ENCODE results near the gene HOXA1.

HOXA1 gene

DNA sequence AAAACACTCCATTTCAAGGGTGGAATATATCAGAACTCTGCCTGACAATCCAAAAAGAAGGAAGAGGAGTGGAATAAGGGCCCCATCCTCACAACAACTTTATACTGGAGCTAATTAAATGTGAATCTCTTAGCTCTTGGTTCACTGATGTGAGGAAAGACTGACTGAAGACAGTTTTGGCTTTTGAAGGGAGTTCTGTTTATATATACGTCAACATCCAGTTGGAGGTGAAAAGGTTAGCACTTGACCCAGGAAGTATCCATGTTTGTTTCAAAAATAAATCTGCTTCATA lies 3.0 kb downstream of the HOXA1 start:
- no peak for DNase-seq (ENCODE audit: low spot score)

DNA sequence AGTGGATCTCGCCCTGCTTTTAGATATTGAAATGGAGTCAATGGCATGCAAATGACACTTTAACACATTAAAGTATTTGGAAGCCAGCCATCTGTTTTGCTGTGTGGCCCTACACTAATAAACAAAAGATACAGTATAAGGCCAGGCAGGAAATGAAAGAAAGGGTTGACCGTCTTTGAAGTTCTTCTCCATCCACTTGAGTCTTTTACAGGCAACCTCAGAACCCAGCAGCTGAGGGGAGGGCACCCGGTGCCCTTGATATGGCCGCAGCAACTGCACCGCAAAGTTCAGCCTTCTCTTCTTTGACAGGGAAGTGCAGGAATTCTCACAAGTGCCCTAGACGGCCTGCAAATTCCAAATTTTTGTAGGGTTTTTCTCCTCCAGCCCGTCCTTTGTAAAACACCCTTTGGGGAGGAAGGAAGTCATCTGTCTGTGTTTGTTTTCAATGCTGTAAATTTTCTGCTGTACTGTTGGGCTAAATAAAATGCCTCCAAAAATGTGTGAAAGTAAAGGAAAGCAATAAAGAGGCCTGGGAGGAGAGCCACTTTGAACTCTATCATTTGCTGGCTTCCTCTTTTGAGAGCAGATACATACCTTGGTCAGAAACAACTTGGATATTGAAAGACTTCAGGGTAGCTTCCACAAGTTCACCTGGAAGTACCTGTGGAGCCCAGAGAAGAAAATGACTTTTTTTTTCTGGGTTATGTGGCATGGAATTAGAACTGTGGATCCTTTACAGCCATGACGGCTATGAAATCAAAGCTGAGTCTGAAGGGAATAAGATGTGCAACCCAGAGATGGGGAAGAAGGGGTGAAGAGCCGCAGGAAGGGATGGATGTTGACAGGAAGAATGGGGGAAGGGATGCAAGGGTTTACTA lies 3.6 kb downstream of the HOXA1 start:
- no peak for DNase-seq (ENCODE audit: low spot score)

DNA sequence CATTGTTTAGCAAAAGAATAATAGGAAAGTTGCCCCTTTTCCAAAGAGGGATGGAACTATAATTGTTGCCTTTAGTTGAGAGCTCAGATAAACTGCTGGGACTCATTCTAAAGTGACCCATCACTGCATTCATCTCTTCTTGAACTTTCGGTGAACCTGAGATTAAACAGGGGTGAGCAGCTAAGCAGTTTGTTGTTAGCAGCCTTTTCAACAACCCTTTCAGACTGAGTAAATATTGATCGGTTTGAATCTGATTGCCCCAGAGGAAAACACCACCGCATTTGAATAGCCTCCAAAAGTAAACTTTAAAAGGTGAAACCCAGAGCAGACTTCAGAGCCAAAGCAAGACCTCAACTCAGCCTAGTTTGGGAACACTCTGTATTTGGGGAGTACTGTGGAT lies 4.7 kb downstream of the HOXA1 start:
- DNase-seq (ENCODE audit: low spot score) = no peak

DNA sequence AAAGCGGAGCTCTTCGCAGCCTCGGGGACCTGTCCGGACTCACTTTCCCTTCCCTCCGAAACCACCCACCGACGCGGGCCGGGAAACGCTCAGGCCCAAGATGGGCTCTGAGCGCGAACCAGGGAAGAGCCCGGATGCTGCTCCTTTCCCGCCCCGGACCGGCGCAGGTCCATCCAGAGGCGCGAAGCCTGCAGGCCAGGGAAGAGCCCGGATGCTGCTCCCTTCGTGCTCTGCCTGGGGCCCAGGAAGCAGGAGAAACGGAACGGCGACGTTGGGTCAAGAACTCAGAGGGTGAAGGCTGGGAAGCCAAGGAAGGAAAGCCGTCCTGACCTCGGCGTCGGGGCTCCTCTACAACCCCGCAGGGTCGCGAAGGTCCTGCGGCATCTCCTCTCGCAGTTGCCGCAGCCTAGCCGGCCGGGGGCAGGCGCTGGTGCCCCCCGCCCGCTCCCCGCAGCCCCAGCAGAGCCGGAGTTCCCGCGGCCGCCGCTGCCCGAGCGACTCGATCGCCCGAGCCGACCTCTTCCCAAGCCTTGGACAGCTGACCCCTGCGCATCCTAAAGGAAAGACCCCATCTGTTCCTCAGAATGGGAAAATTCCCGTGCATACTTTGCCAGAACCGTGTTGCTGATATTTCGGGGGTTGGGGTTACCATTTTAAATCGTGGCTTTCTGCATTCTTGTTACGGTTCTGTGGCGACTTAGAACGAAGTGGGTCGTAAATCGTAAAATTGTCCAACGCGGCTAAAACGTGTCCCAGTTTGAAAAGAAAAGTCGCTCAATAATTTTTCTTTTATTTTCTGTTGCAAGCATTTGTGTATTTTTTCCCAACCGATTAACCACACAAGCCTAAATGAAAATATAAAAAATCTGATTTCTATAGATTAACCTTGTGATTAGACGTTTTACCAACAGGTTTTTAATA lies 7.5 kb downstream of the HOXA1 start:
- no peak for DNase-seq (ENCODE audit: low spot score)

DNA sequence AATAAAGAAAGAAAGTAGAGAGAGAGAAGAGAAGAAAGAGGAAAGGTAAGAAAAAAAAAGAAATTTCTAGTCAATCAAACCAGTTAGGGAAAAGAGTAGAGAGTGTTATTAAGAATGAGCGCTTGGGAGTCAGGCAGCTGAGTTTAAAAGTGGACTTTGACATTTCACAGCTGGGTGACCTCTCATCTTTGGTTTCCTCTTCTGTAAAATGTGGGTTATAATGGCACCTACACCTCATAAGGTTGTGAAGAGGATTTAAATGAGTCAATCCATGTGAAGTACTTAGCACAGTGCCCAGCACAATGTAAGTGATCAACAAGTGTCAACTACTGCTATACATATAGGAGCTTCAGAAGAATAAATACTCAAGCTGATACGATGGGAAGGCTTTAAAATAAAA lies 12.2 kb downstream of the HOXA1 start:
- DNase-seq (ENCODE audit: low spot score) = no peak

DNA sequence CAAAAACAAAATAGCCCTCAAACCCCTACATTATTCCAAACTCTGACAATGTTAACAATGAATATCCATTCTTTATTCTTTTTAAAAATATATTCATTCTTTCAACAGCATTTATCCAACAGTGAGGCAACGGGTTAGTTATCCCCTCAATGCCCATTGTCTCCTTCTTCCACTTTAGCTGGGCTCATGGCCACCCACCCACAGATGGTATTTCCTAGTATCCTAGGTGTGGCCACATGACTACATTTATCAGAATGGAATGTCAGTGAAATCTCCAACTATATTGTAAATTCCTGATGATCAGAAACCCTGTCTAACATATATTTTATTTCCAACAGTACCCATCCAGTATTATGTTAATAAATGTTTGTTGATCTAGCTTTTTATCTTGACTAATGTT lies 13.6 kb downstream of the HOXA1 start:
- peak; percentile 43 for DNase-seq (ENCODE audit: low spot score)

DNA sequence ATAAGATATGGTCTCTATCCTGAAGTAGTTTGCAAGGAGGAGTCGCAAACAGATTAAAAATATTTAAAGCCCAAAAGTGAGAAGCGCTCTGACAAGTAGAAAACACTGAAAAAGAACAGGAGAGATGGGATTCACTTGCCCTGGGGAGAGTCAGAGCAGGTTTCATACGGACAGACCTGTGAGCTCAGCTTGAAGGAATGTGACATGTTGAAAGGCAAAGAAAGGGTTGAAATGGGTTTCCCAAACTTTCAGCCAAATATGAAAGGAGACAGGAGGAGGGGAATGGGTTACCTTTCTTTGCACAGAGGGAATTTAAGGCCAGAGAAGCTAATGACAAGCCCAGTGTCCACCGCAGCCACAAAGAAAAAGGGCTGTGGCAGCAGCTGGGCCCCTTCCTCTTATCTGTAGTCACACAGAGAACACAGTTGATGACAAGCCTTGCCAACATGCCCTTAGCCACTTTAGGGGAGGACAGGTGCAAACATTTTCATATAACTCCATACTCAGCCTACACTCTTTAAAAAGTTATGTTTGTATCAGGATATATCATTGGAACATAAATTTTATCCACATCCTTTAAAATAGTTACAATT lies 14.9 kb downstream of the HOXA1 start:
- no peak for DNase-seq (ENCODE audit: low spot score)

DNA sequence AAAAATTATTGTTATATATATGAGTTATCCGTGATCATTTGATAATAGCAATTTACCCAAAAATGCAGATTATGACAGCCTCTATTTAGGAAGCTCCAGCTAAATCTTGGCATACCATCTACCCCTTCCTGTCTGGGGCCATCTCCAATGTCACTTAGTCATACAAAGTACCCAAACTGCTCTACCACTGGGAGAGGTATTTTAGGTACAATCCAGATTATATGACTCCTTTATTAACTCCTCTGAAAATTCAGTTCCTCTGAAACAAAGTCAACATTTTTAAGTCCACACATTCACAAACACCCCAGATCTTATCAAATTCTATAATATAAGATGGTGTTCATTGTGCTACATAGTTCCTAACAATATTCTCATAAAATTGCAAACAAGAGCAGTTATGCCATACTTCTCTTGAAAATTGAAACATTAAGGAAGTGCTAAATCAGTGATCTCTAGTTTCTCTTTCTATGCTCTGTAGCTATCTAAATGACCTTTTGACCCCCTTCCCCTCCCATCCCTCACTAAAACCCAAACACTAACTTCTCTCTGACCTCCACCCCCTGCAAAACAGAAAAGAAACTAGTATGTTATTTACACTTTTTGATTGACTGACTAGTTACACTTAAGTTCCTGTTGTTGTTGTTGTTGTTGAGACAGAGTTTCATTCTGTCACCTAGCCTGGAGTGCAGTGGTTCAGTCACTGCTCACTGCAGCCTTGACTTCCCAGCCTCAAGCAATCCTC lies 16.4 kb downstream of the HOXA1 start:
- no peak for DNase-seq (ENCODE audit: low spot score)

DNA sequence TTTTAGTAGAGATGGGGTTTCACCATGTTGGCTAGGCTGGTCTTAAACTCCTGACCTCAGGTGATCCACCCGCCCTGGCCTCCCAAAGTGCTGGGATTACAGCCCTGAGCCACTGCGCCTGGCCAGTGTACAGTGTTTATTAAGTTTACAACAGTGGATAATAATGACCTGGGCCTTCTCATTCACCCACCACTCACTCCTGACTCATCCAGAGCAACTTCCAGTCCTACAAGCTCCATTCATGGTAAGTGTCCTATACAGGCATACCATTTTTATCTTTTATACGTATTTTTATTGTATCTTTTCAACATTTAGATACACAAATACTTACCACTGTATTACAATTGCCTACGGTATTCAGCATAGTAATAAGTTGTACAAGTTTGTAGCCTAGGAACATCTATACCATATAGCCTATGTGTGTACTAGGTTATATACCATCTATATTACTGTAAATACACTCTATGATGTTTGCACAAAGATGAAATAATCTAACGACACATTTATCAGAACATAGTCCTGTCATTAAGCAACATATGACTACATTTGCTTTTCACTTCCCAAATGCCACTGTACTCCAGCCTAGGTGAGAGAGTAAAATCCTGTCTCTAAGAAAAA lies 17.1 kb downstream of the HOXA1 start:
- DNase-seq (ENCODE audit: low spot score) = no peak

DNA sequence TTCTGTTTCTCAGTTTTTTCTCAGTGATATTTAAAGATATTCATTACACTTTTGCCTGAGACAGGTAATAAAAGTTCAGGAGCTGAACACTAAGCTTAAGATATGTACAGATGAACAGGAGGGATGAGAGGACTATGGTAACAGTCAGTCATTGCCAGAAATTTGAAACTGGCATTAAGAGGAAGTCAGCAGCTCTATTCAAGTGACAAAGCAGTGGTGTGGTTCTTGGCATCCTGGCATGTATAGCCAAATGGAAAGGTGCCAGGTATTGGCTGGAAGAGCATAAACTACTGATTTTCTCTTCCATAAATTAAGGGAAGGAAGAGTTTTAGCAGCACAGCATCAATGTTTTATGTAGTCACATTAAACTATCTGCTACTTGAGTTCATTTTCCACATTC lies 22.7 kb downstream of the HOXA1 start:
- no peak for DNase-seq (ENCODE audit: low spot score)

DNA sequence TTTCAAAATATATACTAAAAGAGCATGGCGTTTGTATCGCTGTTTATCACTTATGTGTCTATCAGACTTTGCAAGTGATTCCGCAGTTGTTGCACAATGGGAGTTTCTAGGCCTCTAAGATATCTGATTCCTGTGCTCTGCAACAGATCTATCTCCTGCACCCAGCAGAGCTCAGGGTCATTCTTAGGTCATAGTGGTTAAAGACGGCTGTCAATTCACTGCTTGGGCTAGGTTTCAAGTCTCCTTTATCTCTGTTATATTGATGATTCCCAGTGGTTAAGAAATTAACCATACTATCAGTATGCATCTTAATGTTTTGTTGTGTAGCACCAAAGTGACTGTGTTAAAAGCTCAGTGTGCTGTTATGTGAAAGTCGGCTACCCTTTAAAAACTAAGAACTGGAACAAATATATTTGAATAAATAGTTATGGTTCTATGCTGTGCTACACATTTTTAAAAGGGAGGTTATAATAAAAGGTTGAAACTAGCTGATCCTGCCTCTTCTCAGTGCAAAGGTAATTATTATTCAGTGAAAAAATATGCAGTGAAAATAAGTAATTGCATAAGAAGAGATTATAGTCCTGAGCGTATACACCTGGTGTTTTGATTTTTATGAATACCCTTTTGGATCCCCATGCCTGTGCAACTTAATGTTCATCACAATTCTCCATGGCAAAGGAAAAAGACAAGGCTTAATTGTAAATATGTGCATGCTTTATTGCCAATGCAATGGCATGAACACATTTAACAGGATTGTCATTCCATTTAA lies 24.0 kb downstream of the HOXA1 start:
- no peak for DNase-seq (ENCODE audit: low spot score)

DNA sequence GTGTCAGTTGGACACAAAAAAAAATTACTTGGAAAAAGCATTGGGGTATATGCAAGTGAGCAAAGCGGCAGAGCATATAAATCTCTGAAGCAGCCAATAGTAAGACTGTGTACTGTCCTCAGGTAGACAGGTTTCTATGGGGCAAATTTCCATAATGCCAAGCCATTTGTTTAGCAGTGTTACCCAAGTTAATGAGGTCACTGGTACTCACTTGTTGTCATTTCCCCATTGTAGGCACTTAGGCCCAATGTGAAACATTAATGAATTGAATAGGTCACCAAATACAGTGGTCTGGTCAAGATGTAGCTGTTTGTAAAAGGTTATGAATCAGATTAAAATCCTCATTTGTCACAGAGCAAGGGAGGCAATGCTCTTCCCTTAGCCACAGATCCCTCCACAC lies 27.5 kb downstream of the HOXA1 start:
- DNase-seq (ENCODE audit: low spot score) = no peak

DNA sequence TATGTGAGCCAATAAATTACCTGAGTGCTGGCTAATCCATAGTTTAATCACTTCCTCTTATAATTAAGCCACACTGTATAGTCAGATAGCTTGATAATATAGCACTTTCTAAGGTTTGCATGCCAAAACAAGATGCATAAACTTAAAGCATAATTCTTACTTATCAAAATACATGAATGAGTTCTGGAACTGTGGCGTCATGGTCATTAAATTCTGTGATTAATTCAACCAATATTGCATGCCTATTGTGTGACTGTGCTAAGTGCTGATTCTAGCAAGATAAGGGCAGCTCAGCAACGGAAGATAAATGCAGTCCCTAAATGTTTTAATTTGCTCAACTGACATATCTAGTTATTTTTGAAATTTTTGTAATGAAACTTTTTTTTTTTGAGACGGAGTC lies 29.7 kb downstream of the HOXA1 start:
- DNase-seq (ENCODE audit: low spot score) = peak; percentile 38

DNA sequence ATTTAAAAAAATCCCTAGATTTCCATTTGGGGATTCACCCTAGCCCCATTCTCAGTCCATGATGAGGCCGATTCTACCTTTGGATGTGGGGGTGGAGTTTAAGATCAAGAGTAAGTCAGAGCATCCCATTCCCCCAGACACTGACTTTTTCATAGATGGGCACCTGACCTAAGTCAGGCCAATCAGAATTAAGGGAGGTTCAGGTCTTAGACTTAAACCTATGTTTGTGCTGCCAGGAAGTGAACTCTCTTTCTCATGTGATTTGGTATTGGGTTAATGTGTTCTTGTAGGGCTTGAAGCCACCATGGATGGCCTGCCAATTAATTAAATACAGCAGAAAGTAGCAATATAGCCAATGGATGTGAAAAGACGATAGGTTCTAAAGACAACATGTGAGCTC lies 30.1 kb downstream of the HOXA1 start:
- DNase-seq (ENCODE audit: low spot score) = no peak

DNA sequence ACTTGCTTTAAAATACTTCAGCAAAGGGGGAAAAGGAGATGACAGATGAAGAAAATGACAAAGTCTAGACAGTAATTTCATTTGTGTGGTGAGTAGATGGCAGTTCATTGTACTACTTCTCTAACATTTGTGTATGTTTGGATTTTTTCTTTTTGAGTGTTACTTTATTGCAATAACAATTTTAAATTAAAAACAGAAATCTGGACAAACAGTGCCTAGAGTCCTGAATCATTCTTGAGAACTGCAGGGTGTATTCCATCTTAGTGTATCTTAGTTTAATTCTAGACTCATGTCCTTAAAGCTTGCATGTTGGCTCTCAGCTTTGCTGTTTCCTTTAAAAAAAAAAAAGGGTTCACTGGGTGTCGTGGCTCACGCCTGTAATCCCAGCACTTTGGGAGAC lies 31.1 kb downstream of the HOXA1 start:
- DNase-seq (ENCODE audit: low spot score) = no peak

DNA sequence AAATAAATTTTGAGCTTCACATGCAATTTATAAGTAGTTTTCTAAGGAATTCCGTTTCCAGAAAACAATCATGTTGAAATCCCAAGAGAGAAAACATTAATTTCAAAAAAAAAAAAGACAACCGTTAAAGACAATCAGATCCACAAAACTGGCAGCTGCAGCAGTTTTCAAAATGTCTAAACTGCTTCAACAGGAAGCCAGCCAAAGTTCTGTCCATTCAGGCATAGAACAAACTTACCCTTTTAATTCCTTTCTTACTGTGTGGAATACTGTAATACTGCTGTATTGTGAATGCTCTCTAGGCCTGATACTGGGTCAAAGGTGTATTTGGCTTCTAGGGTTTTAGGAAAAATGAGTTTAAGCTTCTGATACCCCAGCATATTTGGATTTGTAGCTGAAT lies 31.6 kb downstream of the HOXA1 start:
- no peak for DNase-seq (ENCODE audit: low spot score)

DNA sequence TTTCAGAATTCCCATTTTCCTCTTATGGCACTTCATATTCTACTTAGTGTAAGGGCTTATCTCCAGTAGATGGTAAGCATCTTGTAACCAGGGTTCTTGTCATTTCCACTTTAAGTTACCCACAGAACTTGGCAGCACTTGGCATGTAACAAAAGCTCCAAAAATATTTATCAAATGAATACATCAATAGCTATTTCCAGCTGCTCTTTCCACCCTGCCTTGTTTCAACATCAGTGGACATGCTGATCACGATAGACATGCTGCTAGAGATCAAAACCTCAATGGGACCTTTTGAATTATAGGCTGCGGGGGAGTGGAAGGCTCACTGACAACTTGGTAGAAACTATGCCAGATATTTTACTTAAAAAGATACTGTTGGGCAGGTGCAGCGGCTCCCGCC lies 32.9 kb downstream of the HOXA1 start:
- no peak for DNase-seq (ENCODE audit: low spot score)

DNA sequence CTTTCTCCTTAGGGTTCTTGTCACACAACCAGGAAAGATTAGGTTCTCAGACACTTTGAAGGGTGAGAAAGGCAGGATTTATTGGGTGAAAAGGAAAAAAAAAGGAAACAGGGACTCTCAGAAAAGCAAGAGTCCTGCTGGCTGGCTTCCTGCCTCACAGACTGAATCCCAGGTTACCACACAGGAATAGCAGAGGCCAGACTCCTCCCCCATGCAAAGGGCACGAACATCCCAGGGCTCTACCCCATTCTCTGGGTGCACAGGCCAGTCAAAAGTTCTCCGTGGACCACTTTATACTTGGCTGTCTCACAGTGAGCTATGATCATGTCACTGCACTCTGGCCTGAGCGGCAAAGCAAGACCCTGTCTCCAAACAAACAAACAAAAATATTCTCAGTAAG lies 42.6 kb downstream of the HOXA1 start:
- no peak for DNase-seq (ENCODE audit: low spot score)

DNA sequence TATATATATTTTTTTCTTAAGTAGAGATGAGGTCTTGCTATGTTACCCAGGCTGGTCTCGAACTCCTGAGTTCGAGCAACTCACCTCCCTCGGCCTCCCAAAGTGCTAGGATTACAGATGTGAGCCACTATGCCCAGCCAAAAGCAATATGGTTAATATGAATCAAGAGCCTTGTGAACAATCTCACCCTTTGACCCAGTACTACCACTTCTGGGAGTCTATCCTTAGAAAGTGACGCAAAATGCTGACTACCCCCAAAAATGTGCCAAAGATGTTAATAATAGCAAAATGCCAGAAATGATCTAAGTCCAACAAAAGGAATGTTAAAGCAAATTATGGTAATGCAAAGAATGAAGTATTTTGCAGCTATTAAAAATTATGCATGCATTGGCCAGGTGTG lies 44.3 kb downstream of the HOXA1 start:
- no peak for DNase-seq (ENCODE audit: low spot score)

DNA sequence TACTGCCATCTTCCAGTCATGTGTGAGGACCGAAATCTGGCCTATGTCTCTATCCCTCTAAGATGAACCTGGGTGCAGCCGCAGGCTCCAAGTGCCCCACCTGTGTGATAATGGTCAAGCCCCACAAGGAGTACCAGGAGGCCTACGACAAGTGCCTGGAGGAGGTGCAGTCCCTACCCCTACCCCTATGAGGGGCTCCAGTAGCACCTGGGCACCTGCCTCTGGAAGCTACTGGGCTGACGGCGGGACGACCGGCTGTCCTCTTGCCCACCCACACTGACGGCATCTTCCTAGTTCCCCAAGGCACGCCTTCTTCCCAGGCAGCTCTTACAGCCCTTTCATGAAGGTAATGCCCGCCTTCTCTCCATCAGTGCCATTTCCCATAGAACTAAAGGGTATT lies 47.4 kb downstream of the HOXA1 start:
- no peak for DNase-seq (ENCODE audit: low spot score)

Data from LoVo (cell line).